Measurements from ENCODE around the gene RPL35A. TPM values are rescaled to one million over a fixed set of nuclear protein-coding genes. Genes with fewer than 3 reads are reported as not detected.
"Not testable (repeated sequence)": the region's sequence is repeated elsewhere in the genome, so short reads cannot be mapped to it uniquely, and the experiment has no call there.

RPL35A gene
- total RNA-seq, 4 donors from 2014 or later: 527 to 724 (median 570) TPM

- Histone ChIP-seq H3K27me3 (no peaks in the 10 kb centered on the region), H3K9me3 (no peaks in the 10 kb centered on the region), H3K4me3 (no peak overlapping the region), H3K36me3 (peaks cover 0 to 3% (median 0%) of the 10 kb centered on the region in 4 donors), H3K4me1 (peaks cover 0 to 13% (median 11%) of the 10 kb centered on the region in 4 donors), H3K27ac (replicated peaks in 1 of 4) (peak overlapping the region in 1 of 4 donors; percentile 52)
- WGBS: 85% methylated on average over 2 of the region's 2 CpGs
- intact Hi-C loops (cut with DNase I): no loop called here
- no peak for DNase-seq (ENCODE audit: extremely low spot score)
- TF ChIP-seq POLR2A (IDR thresholded peaks at IDR 0.05; ENCODE audit: low read depth) (no peak), CTCF (IDR thresholded peaks at IDR 0.05) (no peak), POLR2AphosphoS5 (IDR thresholded peaks at IDR 0.05) (no peak), EP300 (IDR thresholded peaks at IDR 0.05) (no peak)
These were observed 42.8 kb upstream of the RPL35A start for GRCh38 chr3:197907196-197907595.

- peaks cover 0 to 11% (median 5%) of the 10 kb centered on the region in 4 donors for H3K36me3 ChIP-seq
- H3K4me3 ChIP-seq; intact Hi-C loops (cut with DNase I); DNase-seq (ENCODE audit: extremely low spot score); H3K27me3 ChIP-seq; H3K27ac ChIP-seq (replicated peaks in 1 of 4); H3K9me3 ChIP-seq: not testable (repeated sequence)
- 94% methylated on average over 2 of the region's 2 CpGs for WGBS
- peaks cover 0 to 13% (median 11%) of the 10 kb centered on the region in 4 donors for H3K4me1 ChIP-seq
These were observed 41.4 kb upstream of the RPL35A start for GRCh38 chr3:197908550-197908949.

GRCh38 chr3:197908957-197909701 lies 40.9 kb upstream of the RPL35A start:
- H3K9me3 ChIP-seq: no peaks in the 10 kb centered on the region
- intact Hi-C loops (cut with DNase I): no loop called here
- H3K27me3 ChIP-seq: no peaks in the 10 kb centered on the region
- 94% methylated on average over 4 of the region's 4 CpGs for WGBS
- TF ChIP-seq POLR2AphosphoS5 (IDR thresholded peaks at IDR 0.05): no peak
- TF ChIP-seq EP300 (IDR thresholded peaks at IDR 0.05): no peak
- no peak for TF ChIP-seq CTCF (IDR thresholded peaks at IDR 0.05)
- TF ChIP-seq POLR2A (IDR thresholded peaks at IDR 0.05; ENCODE audit: low read depth): no peak
- peaks cover 0 to 13% (median 11%) of the 10 kb centered on the region in 4 donors for H3K4me1 ChIP-seq
- peaks cover 0 to 16% (median 5%) of the 10 kb centered on the region in 4 donors for H3K36me3 ChIP-seq
- no peak overlapping the region for H3K27ac ChIP-seq (replicated peaks in 1 of 4)
- no peak overlapping the region for H3K4me3 ChIP-seq
- DNase-seq (ENCODE audit: extremely low spot score): no peak

GRCh38 chr3:197912741-197913476 lies 37.1 kb upstream of the RPL35A start:
- Histone ChIP-seq H3K4me1 (no peaks in the 10 kb centered on the region), H3K36me3 (peaks cover 0 to 16% (median 5%) of the 10 kb centered on the region in 4 donors), H3K9me3 (no peaks in the 10 kb centered on the region), H3K27me3 (no peaks in the 10 kb centered on the region), H3K27ac (replicated peaks in 1 of 4) (no peak overlapping the region), H3K4me3 (no peak overlapping the region)
- intact Hi-C loops (cut with DNase I): no loop called here
- no peak for TF ChIP-seq POLR2A (IDR thresholded peaks at IDR 0.05; ENCODE audit: low read depth)
- TF ChIP-seq EP300 (IDR thresholded peaks at IDR 0.05): no peak
- no peak for TF ChIP-seq POLR2AphosphoS5 (IDR thresholded peaks at IDR 0.05)
- no peak for TF ChIP-seq CTCF (IDR thresholded peaks at IDR 0.05)
- no peak for DNase-seq (ENCODE audit: extremely low spot score)
- 87% methylated on average over 33 of the region's 33 CpGs for WGBS

- no peak overlapping the region for H3K27ac ChIP-seq (replicated peaks in 1 of 4)
- 94% methylated on average over 12 of the region's 12 CpGs for WGBS
- DNase-seq (ENCODE audit: extremely low spot score): no peak
- no peak overlapping the region for H3K4me3 ChIP-seq
- TF ChIP-seq CTCF (IDR thresholded peaks at IDR 0.05) (no peak), EP300 (IDR thresholded peaks at IDR 0.05) (no peak), POLR2AphosphoS5 (IDR thresholded peaks at IDR 0.05) (no peak), POLR2A (IDR thresholded peaks at IDR 0.05; ENCODE audit: low read depth) (no peak)
- intact Hi-C loops (cut with DNase I): no loop called here
- H3K36me3 ChIP-seq: peaks cover 0 to 18% (median 5%) of the 10 kb centered on the region in 4 donors
- H3K4me1 ChIP-seq: no peaks in the 10 kb centered on the region
- no peaks in the 10 kb centered on the region for H3K27me3 ChIP-seq
- H3K9me3 ChIP-seq: no peaks in the 10 kb centered on the region
These were observed 36.2 kb upstream of the RPL35A start for GRCh38 chr3:197913641-197914380.

- H3K4me3 ChIP-seq; H3K27me3 ChIP-seq; intact Hi-C loops (cut with DNase I); H3K4me1 ChIP-seq; H3K27ac ChIP-seq (replicated peaks in 1 of 4); H3K9me3 ChIP-seq; DNase-seq (ENCODE audit: extremely low spot score): not testable (repeated sequence)
- 92% methylated on average over 22 of the region's 24 CpGs for WGBS
- peaks cover 0 to 33% (median 12%) of the 10 kb centered on the region in 4 donors for H3K36me3 ChIP-seq
These were observed 28.3 kb upstream of the RPL35A start for GRCh38 chr3:197921429-197922275.
